Ascending aorta (tissue), 2 donors: ENCODE measurements around the gene SLC25A21. TPM values are rescaled to one million over a fixed set of nuclear protein-coding genes. Genes with fewer than 3 reads are reported as not detected.

ENCODE experiments used
- DNase-seq, 2 donors: peaks; one replicate each; pipeline ENCODE4 v3.0.0-alpha.2; 2019; ENCODE audit warnings: low spot score in 2 of 2
- H3K27ac ChIP-seq, 2 donors: fragments of 200-600 bp; sonication (generic); one replicate each; pipeline ENCODE4 v1.5.1; 2016 to 2017; ENCODE audit warnings: mild to moderate bottlenecking in 1 of 2
- H3K27me3 ChIP-seq: fragments of 200-600 bp; sonication (generic); one replicate; pipeline ENCODE4 v1.5.1; 2017
- H3K36me3 ChIP-seq, 2 donors: fragments of 200-600 bp; sonication (generic); one replicate each; pipeline ENCODE4 v1.5.1; 2016
- H3K4me1 ChIP-seq, 2 donors: fragments of 200-600 bp; sonication (generic); one replicate each; pipeline ENCODE4 v1.5.1; 2016 to 2017; ENCODE audit warnings: mild to moderate bottlenecking in 1 of 2
- H3K4me3 ChIP-seq, 2 donors: fragments of 200-600 bp; sonication (generic); one replicate each; pipeline ENCODE4 v1.5.1; 2016 to 2017; ENCODE audit warnings: mild to moderate bottlenecking in 1 of 2
- H3K9me3 ChIP-seq, 2 donors: fragments of 200-600 bp; sonication (generic); one replicate each; pipeline ENCODE4 v1.5.1; 2016
- intact Hi-C: fragments of 100-400 bp; cut with DNase I; formaldehyde crosslinking; loops from one replicate; pipeline ENCODE4 v1.15.1; 2023
- total RNA-seq: library from RNA; depleted of rRNA; stranded (reverse); fragments of >200 nt; gene quantifications from one replicate; pipeline ENCODE4 v1.1.0, GENCODE V29; 2016
- TF ChIP-seq, protein P1 (sequence below), 3 experiments: fragments of 200-600 bp in 2 of 3; fragments of 450-650 bp in 1 of 3; sonication (generic) in 2 of 3; IDR thresholded peaks; one replicate each; pipeline ENCODE4 v1.5.1; 2016 to 2019; ENCODE audit warnings: antibody characterized with exemption in 3 of 3, mild to moderate bottlenecking in 1 of 3, moderate library complexity in 1 of 3

Gene SLC25A21
- total RNA-seq, 1 donor from 2014 or later: not detected

DNA sequence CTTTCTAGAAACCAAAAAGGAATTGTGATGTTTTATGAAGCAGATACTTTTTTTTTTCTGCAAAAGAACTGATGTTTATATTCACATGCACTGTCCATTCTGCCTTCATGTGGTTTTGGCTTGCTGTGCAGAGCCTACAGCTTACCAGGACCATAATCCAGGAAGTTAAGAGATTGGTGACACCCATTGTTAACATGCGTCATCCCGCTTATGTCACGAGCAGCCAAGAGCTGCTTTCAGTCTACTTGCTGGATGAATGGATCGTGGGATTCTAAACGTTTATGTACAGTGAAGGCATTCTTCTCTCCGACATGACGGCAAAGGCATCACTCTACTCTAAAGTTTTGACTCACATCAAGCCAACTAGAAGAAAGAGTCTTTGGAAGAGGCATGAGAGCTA, 434.1 kb downstream of the SLC25A21 start:
- intact Hi-C loops: no loop called here

DNA sequence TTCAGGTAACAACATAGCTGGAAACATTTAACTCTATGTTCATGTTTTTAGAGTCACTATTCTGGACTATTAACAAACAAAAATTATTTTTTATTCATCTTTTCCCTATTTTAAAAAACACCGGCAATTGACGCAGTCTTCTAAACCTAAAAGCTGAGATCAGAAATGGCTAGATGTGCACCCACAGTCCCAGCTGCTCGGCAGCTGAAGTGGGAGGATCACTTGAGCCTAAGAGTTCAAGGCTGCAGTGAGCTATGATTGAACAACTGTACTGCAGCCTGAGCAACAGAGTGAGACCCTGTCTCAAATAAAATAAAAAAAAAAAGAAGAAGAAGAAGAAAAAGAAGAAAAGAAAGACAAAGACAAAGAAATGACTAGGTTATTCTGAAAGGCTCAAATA, 446.3 kb downstream of the SLC25A21 start:
- DNase-seq: no peak
- intact Hi-C loops: no loop called here

More for the DNA sequence above, 434.1 kb downstream of the SLC25A21 start:
- no peak for DNase-seq
- no peaks in the 10 kb centered on the region for H3K36me3 ChIP-seq
- no peaks in the 10 kb centered on the region for H3K9me3 ChIP-seq
- no peak overlapping the region for H3K4me3 ChIP-seq
- no peaks in the 10 kb centered on the region for H3K27me3 ChIP-seq
- TF ChIP-seq, protein P1, sequence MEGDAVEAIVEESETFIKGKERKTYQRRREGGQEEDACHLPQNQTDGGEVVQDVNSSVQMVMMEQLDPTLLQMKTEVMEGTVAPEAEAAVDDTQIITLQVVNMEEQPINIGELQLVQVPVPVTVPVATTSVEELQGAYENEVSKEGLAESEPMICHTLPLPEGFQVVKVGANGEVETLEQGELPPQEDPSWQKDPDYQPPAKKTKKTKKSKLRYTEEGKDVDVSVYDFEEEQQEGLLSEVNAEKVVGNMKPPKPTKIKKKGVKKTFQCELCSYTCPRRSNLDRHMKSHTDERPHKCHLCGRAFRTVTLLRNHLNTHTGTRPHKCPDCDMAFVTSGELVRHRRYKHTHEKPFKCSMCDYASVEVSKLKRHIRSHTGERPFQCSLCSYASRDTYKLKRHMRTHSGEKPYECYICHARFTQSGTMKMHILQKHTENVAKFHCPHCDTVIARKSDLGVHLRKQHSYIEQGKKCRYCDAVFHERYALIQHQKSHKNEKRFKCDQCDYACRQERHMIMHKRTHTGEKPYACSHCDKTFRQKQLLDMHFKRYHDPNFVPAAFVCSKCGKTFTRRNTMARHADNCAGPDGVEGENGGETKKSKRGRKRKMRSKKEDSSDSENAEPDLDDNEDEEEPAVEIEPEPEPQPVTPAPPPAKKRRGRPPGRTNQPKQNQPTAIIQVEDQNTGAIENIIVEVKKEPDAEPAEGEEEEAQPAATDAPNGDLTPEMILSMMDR (IDR thresholded peaks at IDR 0.05): no peak
- H3K4me1 ChIP-seq: no peaks in the 10 kb centered on the region
- H3K27ac ChIP-seq: no peak overlapping the region

DNA sequence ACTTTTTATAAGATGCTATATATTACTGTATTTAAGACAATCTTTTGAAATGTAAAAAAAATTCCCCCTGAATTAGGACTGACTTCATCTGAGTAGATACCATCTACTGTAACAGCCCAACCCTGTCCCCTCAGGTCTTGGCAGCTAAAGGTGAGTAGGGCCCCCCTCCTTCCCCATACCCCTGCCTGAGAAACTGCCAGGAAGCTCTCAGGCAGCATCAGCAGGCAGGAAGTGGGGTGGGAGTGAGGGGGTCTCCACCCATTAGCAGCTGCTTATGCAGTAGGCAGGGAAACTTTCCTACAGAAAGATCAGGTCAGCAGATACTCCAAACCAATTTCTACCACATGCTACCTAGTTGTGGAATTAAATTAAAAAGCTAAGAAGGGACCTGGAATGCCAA, 448.2 kb downstream of the SLC25A21 start:
- TF ChIP-seq, protein P1 (IDR thresholded peaks at IDR 0.05): no peak
- DNase-seq: no peak
- no peak overlapping the region for H3K4me3 ChIP-seq
- no peaks in the 10 kb centered on the region for H3K9me3 ChIP-seq
- intact Hi-C loops: no loop called here
- no peaks in the 10 kb centered on the region for H3K36me3 ChIP-seq
- H3K27me3 ChIP-seq: no peaks in the 10 kb centered on the region
- no peaks in the 10 kb centered on the region for H3K4me1 ChIP-seq
- H3K27ac ChIP-seq: no peak overlapping the region

More for the DNA sequence above, 446.3 kb downstream of the SLC25A21 start:
- Histone ChIP-seq H3K27me3 (no peaks in the 10 kb centered on the region), H3K36me3 (no peaks in the 10 kb centered on the region), H3K9me3 (no peaks in the 10 kb centered on the region), H3K4me3 (no peak overlapping the region), H3K4me1 (no peaks in the 10 kb centered on the region), H3K27ac (no peak overlapping the region)
- TF ChIP-seq, protein P1 (IDR thresholded peaks at IDR 0.05): no peak

DNA sequence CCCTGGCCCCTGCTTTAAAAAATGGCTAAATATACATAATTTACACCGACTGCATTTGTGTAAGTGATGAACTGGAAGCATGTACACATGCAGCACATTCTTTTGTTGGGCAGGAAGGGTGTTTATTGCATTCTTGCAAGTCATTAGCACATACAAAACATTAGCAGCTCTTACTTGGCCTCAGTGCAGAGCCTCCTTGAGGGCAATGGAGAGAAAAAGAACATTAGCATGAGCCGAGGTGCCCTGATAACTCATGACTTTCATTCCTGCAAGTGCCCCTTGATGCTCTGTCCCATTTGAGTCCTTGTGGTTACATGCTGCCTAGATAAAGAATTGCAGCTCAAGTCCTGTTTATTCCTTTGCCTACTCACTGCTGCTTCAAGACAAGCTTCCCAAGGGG, 448.9 kb downstream of the SLC25A21 start:
- H3K27me3 ChIP-seq: no peaks in the 10 kb centered on the region
- intact Hi-C loops: no loop called here
- H3K27ac ChIP-seq: no peak overlapping the region
- H3K36me3 ChIP-seq: no peaks in the 10 kb centered on the region
- DNase-seq: no peak
- H3K9me3 ChIP-seq: no peaks in the 10 kb centered on the region
- H3K4me3 ChIP-seq: no peak overlapping the region
- no peaks in the 10 kb centered on the region for H3K4me1 ChIP-seq
- TF ChIP-seq, protein P1 (IDR thresholded peaks at IDR 0.05): no peak

DNA sequence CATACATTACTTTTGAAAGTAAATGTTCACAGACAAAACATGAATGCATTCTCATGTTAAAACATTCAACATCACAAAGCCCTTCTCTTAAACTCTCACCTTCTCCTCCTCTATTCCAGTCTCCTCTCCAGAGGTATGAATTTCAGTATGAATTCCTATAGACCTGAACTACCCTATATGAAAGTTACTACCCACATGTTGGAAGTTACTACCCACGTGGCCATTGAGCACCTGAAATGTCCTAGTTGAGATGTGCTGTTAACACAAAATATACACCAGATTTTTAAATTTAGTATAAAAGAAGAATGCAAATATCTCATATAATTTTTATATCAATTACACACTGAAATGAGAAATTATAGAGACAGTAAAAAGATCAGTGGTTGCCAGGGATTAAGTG, 450.5 kb downstream of the SLC25A21 start:
- Histone ChIP-seq H3K4me3 (no peak overlapping the region), H3K27ac (no peak overlapping the region), H3K4me1 (no peaks in the 10 kb centered on the region), H3K9me3 (no peaks in the 10 kb centered on the region), H3K27me3 (no peaks in the 10 kb centered on the region), H3K36me3 (no peaks in the 10 kb centered on the region)
- intact Hi-C loops: no loop called here
- TF ChIP-seq, protein P1 (IDR thresholded peaks at IDR 0.05): no peak
- DNase-seq: no peak

DNA sequence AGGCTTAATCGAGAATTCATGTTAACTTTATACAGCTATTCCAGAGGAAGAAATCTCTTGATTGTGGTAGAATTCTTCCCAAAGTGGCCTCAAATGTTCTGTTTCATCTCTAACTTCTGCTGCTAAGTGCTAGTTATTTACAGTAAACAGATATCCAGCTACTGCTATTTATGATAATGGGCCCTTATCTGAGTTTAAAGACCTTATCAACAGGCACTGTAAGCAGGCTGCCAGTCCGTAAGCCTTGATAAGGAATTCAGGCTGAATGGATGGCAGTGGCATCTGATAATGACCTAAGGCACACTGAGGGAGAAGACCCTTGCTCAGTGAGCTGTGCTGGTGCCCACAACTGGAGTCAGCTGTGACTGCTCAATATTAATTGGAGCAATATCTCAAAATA, 451.7 kb downstream of the SLC25A21 start:
- Histone ChIP-seq H3K27me3 (no peaks in the 10 kb centered on the region), H3K36me3 (no peaks in the 10 kb centered on the region), H3K27ac (no peak overlapping the region), H3K4me1 (no peaks in the 10 kb centered on the region), H3K9me3 (no peaks in the 10 kb centered on the region), H3K4me3 (no peak overlapping the region)
- intact Hi-C loops: no loop called here
- DNase-seq: no peak
- TF ChIP-seq, protein P1 (IDR thresholded peaks at IDR 0.05): no peak
